HG03342 (cell line): ENCODE results near the gene B3GALNT2.

Source experiments
- ATAC-seq: cut with Tn5 transposase; IDR thresholded peaks from one replicate; pipeline ENCODE4 v1.9.1; 2021; ENCODE audit warnings: mild to moderate bottlenecking, moderate library complexity; ENCODE audit not compliant: unreplicated experiment

The B3GALNT2 gene

GRCh38 chr1:235455823-235456222, 48.4 kb downstream of the B3GALNT2 start:
- no peak for ATAC-seq

- ATAC-seq, result no peak
These were observed 49.2 kb downstream of the B3GALNT2 start for GRCh38 chr1:235455097-235455496.

GRCh38 chr1:235454021-235454420, 50.2 kb downstream of the B3GALNT2 start:
- no peak for ATAC-seq

- ATAC-seq, result no peak
These were observed 53.3 kb downstream of the B3GALNT2 start for GRCh38 chr1:235450886-235451483.

- ATAC-seq, result no peak
These were observed 53.8 kb downstream of the B3GALNT2 start for GRCh38 chr1:235450433-235450832.

GRCh38 chr1:235448616-235449015, 55.6 kb downstream of the B3GALNT2 start:
- ATAC-seq, result no peak

GRCh38 chr1:235442788-235443429, 61.3 kb downstream of the B3GALNT2 start:
- ATAC-seq, result no peak

GRCh38 chr1:235441159-235441685, 63.0 kb downstream of the B3GALNT2 start:
- no peak for ATAC-seq

GRCh38 chr1:235434001-235434400, 70.3 kb downstream of the B3GALNT2 start:
- no peak for ATAC-seq

- no peak for ATAC-seq
These were observed 73.3 kb downstream of the B3GALNT2 start for GRCh38 chr1:235430991-235431390.

GRCh38 chr1:235429143-235429542, 75.1 kb downstream of the B3GALNT2 start:
- no peak for ATAC-seq

GRCh38 chr1:235427447-235427846, 76.8 kb downstream of the B3GALNT2 start:
- no peak for ATAC-seq

GRCh38 chr1:235426680-235427079, 77.6 kb downstream of the B3GALNT2 start:
- no peak for ATAC-seq

- ATAC-seq, result no peak
These were observed 78.1 kb downstream of the B3GALNT2 start for GRCh38 chr1:235426143-235426542.

GRCh38 chr1:235425357-235425756, 78.9 kb downstream of the B3GALNT2 start:
- no peak for ATAC-seq

GRCh38 chr1:235424092-235424491, 80.2 kb downstream of the B3GALNT2 start:
- ATAC-seq, result no peak

- peak; percentile 68 for ATAC-seq
These were observed 81.0 kb downstream of the B3GALNT2 start for GRCh38 chr1:235423214-235423652.

- no peak for ATAC-seq
These were observed 82.5 kb downstream of the B3GALNT2 start for GRCh38 chr1:235421751-235422150.

- no peak for ATAC-seq
These were observed 87.1 kb downstream of the B3GALNT2 start for GRCh38 chr1:235417086-235417697.

GRCh38 chr1:235416662-235417049, 87.6 kb downstream of the B3GALNT2 start:
- ATAC-seq, result no peak

GRCh38 chr1:235415008-235415904, 89.0 kb downstream of the B3GALNT2 start:
- peak; percentile 70 for ATAC-seq
